NCI-H187 treated with DMSO at 0.1 percent for 48 hours (cell line): ENCODE results near the gene REV1.
"Not testable (repeated sequence)": the region's sequence is repeated elsewhere in the genome, so short reads cannot be mapped to it uniquely, and the experiment has no call there.

Source experiments
- DNase-seq: peaks from one replicate; lab custom pipeline; 2025; lab: John Stamatoyannopoulos, UW

REV1 gene

DNA sequence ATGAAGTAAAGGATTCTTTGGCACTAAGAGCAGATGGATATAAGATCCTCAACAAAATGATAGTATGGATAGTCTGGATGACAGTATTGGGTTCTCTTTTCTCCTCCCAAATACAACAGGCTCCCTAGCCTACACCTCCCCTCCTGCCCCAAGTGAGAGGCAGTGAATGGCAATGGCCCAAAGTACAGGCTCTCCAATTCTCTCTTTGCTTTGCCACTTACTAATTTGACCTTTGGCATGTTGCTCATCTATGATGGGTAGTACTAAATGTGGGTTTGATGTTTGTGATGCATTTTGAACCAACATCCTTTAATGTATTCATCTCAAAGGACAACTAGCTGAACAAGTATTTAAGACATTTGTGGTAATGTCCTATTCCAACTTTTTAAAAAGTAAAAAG is 86.7 kb downstream of the REV1 start:
- DNase-seq = no peak

DNA sequence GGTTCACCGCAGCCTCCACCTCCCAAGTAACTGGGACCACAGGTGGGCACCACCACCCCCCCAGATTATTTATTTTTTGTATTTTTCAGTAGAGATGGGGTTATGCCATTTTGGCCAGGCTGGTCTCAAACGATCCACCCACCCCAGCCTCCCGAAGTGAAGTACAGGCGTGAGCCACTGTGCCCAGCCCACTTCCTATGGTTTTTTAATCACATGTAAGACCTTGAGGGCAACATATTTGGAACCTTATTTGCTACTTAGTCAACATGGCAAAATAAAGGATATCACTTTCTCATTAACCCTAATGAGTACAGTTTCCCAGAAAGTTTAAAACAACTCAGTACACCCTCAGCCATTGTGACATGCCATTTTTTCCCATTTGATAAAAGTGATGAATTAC is 88.0 kb downstream of the REV1 start:
- DNase-seq = no peak

DNA sequence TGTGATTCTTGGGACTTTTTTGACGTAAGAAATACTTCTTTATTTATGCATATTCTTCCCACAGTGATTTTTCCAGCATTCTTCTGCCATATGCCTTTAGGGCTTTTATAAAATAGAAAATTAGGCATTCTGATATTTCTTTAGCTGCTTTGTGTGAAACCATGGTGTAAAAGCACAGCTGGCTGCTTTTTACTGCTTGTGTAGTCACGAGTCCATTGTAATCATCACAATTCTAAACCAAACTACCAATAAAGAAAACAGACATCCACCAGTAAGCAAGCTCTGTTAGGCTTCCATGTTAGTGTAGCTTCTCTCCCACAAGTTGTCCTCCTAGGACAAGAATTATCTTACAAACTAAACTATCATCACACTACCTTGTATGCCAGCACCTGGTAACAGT is 90.0 kb downstream of the REV1 start:
- DNase-seq = no peak

DNA sequence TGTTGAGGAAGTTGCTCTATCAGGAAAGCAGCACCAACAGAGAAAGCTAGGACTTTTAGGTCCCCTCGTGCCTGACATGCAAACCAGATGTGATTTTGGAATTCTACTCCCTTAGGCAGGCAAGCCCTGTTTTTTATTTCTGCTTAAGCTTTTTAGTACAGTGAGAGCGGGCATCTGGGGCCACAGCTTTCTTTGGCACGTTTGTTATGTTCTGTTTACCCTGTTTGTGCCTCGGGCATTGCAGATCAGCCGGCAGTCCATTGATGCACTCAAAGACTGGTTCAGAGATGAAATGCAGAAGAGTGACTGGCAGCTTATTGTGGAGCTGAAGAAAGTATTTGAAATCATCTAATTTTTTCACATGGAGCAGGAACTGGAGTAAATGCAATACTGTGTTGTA is 90.8 kb downstream of the REV1 start:
- no peak for DNase-seq

DNA sequence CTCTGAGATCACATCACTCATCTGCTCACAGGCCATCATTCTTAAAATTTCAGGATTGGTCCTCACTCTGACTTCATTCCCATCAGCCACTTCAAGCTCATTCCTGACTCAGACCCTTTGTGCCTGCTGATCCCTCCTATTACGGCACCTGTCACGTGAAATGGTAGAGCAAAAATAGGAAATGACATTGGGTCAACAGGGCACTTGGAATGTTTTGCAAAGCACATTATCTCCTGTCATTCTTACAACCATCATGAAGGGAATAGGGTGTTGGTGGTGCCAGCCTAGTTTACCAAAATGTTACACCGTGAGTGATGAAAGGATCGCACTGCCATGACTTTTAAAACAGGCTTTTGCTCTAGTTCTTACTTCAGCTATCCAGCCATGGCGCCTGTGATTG is 91.5 kb downstream of the REV1 start:
- DNase-seq = no peak

DNA sequence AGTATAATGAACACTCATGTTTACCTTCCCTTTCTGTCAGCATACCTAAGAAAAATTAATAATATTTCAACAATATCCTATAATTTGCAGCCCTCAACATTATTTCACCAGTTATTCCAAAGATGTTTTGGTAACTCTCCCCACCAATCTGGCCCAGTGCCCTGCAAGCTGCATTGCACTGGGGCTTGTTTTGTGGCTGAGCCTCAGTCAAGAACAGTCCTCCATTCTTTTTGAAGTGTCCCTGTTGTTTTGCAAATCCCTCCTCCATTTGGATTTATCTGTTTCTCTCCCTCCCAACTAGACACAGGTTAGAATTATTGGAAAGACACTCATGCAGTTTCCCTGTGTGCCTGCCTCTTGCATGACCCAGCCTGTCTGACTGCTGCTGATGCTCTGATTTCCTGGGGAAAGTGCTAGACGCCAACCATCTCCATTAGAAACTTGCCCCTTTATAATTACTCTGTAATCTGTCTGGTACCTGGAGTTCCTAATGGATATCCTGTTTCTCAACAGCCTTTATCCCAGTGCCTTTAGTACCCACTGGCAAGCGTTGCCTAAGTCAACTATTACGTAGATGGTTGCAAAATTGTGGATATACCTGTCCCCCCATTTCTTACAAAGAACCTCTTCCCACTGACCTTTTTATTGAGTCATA is 92.4 kb downstream of the REV1 start:
- DNase-seq = no peak

DNA sequence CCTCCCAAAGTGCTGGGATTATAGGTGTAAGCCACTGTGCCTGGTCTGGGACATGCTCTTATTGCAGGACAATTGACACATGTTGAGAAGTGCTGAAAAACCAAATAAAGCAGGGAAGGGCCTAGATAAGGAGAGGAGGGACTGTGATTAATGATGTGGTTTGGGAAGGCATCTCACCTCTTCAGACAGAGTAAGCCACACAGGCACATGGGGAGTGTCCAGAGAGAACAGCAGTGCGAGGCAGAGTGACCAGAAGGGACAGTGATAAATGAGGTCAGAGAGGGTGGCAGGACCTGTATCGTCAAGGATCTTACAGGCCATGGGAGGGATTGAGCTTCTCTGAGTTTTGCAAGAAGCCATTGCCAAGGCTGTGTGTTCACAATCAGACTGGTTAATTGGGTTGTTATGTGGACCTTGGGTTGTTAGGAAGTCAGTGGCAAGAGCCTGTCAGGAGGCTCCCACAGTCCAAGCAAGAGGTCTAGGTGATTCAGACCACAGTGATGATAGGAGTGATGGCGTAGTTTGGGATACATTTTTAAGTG is 94.2 kb downstream of the REV1 start:
- DNase-seq = no peak

DNA sequence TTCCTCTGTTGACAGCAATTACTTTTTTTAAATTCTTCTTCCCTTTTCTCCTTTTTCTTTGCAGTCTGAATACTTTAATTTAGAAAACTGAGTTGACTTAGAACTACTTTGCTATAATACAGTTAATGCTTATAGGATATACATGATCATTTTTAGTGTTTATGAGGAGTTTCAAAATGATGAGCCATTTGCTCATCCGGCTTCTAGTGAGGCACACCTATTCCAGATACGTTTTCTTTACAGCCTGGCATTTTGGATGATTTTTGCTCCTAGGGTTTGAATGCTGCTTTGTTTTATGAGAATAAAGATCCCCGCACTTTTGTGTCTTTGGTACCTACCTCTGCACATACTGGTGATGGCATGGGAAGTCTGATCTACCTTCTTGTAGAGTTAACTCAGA is 99.9 kb downstream of the REV1 start:
- no peak for DNase-seq

DNA sequence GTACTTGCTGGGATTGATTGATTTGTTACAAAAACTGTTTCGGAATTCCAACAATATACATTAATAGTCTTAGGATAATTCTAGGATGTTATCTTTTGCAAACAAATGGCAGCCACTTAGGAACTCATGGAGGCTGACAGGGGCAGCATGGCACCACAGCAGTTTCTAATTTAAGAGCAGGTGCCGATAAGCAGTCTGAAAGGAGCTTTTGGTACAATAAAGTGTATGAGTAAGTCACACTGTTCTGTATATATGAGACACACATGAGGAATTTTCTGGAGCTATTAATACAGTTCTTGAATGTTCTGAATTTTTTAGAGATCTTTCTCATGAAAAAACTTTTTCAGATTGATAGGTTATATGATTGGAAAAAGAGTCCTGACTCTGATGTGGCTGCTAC is 100.4 kb downstream of the REV1 start:
- no peak for DNase-seq

DNA sequence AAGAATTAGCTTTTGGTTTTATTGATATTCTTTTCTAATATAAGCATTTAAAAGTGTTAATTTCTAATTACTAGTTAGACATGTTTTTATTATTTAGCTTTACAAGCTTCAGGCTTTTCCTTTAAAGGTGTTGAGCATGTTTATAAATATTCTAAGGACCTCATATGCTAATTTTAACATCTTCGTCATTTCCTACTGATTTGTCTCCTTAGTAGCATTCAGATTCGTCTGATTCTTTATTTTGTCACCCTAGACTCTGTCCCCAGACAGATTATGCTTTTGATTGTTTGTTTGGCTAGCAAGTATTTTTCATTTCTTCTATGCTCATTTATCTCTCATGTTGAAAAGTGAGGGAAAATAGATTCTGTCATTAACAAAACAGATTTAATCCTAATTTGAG is 100.9 kb downstream of the REV1 start:
- no peak for DNase-seq

DNA sequence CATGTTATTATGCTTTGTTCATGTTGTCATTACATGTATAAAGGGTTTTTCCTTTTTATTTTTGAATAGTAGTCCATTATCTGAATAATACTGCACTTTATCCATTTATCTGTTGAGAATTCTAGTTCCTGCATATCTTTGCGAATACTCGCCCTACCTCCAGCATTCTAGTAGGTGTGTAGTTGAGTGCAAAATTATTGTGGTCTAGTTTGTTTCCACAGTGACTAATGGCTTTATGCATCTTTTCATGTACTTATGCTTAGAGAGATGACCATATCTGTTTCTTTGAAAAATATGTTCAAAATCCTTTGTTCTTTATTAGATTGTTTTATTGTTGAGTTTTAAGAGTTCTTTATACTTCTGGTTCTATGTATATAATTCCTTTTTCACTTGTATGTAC is 103.8 kb downstream of the REV1 start:
- DNase-seq = no peak

DNA sequence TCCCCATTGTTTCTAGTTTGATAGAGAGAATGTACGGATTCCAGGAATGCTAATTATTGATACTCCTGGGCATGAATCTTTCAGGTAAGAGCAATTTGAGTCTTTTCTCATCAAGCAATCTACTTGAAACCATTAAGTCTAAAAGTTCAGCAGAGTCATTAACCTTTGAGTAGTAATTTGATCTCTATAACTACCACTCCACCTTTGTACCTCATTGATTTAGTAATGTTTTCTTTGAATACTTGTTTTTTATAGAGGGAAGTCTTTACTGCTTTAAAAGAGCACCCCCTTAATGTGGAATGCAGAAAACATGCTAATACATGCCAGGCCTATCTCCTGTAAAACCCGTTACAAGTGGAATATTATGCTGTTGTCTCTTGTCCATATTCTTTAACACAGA is 107.7 kb downstream of the REV1 start:
- no peak for DNase-seq

DNA sequence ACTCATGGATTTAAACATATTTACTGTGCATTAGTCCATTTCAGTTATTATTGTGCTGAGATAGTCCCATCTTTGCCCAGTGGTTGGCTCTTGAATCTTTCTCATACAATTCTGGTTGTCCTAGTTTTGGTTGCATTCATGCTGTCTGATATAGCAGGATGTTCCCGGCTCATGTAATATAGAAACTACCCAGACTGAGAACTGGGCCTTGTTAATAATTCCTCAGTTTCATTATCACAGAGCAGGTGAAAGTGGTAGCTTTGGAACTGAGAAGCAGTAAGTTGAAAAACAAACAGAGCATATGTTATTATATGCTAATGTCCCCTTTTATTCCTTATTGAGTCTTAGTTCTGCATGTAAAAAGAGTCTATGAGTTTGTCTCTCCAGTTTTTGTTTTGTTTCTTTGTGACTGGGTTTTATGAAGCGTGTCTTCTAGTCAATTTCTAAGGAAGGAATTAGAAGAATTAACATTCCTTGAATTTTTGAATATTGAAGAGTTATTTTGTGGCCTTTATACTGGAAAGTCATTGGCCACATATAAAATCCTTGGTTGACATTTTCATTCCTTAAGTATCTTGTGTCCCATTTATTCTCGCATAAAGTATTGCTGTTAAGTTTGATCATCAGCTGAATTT is 109.3 kb downstream of the REV1 start:
- DNase-seq = no peak

DNA sequence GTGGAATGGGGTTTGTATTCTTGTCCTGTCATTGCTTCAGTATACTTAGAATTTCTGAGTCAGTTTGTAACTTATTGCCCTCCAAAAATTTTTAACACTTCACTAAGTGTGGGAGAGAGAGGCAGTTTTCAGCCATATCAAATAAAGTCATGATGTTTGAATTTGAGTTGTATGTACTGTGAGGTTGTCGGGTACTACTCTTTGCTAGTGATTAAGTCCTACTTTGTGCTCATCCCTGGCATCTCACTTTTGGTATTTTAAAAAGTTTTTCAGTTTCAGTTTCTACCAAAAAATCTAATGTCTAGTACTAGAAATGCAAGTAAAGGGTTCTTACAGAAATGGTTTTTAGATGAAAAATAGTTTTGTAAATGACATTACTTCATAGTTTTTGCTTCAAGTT is 111.9 kb downstream of the REV1 start:
- DNase-seq = no peak

DNA sequence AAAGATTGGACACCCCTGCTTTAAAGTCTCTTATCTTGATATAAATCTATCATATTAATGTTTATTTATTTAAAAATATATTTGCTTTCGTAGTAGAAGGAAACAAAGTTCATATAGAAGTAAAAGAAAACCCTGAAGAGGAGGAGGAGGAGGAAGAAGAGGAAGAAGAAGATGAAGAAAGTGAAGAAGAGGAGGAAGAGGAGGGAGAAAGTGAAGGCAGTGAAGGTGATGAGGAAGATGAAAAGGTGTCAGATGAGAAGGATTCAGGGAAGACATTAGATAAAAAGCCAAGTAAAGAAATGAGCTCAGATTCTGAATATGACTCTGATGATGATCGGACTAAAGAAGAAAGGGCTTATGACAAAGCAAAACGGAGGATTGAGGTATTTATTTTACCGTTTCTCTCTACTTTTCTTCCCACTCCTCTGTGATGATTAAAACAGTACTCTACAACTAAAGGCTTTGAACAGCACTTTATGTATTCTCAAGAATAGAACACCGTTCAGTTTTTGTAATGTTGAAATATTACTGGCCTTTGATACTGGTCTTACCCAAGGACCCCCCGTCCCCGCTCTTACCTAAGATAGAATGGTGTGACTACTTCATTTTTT is 113.5 kb downstream of the REV1 start:
- DNase-seq = no peak

DNA sequence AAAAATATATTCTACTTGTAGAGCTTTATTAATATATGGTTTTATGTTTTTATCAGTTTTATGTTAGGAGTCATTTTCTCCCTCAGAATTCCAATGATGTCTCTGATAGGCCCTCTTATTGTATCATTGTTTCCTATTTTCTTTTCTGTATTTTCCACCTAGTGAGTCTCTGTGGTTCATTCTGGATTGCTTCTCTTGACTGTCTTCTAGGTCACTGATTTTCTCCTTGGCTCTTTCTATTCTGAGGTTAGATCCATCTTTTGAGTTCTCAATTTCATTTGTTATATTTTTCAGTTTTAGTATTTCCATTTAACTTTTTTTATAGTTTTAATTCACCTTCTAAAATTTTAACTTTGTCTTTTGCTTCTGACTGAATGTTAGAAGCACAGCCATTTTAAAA is 115.1 kb downstream of the REV1 start:
- DNase-seq = no peak

DNA sequence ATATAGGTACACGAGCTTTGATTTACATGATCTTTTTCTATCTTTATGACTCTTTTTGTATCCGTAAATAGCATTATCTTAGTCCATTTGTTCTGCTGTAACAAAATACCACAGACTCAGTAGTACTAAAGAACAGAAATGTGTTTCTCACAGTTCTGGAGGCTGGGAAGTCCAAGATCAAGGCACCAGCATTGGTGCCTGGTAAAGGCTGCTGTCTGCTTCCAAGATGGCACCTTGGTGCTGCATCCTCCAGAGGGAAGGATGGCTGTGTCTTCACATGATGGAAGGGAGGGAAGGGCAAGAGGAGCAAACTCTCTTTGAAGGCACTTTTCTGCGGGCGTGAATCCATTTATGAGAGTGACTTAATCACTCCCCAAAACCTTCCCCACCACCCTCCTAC is 116.7 kb downstream of the REV1 start:
- no peak for DNase-seq

DNA sequence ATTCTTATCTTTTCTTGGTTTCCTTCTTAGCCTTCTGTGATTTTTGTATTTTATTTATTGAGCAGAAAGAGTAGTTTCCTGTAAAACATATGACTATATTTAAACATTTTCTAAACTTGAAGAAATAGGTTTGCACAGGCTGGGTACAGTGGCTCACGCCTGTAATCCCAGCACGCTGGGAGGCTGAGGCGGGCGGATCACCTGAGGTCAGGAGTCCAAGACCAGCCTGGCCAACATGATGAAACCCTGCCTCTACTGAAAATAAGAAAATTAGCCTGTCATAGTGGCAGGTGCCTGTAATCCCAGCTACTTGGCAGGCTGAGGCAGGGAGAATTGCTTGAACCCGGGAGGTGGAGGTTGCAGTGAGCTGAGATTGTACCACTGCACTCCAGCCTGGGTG is 121.0 kb downstream of the REV1 start:
- DNase-seq = not testable (repeated sequence)

DNA sequence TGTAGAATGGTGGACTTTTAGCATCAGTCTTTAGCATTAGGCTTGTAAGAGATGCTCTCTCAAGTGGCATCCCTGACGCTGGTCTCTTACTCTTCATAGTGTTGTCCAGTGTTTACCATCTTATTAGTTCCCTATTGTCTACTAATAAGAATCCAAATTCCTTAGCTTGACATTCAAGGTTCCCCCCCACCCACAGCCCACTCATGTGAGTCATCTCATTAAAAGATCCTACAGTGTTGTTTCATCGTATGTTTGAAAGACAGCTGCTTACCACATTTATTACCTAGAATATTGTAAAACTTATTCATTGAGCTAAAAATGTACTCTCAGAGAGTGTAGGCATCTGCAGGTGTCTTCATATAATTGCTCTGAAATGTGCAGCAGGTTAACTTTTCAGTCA is 124.2 kb downstream of the REV1 start:
- no peak for DNase-seq

DNA sequence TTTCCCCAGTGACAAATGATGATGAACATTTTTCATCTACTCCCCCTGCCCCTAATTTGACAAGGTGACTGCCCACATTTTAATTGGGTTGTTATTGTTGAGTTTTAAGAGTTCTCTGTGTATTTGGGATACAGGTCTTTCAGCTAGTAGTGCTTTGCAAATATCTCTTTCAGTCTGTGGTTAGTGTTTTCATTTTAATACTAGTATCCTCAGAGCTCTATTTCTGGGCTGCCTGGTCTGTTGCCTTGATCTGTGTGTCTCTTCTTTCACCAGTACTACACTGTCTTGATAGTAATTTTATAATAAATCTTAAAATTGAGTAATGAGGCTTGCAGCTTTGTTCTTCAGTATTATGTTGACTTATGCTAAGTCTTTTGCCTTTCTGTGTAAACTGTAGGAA is 133.0 kb downstream of the REV1 start:
- DNase-seq = no peak

DNA sequence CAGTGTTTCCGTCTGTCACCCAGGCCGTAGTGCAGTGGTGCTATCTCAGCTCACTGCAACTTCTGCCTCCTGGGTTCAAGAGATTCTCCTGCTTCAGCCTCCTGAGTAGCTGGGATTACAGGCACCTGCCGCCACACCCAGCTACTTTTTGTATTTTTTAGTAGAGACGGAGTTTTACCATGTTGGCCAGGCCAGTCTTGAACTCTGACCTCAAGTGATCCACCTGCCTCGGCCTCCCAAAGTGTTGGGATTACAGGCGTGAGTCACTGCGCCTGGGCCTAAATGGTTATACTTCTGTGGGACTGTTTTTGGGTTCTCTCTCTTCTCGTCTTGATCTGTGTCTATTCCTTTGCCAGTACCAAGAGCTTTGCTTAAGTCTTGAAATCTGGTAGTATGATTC is 135.0 kb downstream of the REV1 start:
- not testable (repeated sequence) for DNase-seq

DNA sequence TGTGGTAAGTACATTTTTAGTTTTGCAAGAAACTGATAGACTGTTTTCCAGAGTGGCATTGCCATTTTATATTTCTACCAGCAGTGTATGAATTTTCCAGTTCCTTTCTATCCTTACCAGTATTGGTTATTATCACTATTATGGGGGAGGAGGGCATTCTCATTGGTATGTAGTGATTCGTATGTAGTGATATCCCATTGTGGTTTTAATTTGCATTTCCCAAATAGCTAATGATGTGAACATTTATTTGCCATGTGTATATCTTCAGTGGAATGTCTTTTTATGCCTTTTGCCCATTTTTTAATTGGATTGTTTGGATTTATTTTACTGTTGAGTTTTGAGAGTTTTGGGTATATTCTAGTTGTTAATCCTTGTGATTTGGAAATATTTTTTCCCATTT is 135.7 kb downstream of the REV1 start:
- DNase-seq = no peak
